Measurements from ENCODE around the gene EML2. TPM values are rescaled to one million over a fixed set of nuclear protein-coding genes. Genes with fewer than 3 reads are reported as not detected.

Gene EML2
- total and polyA plus RNA-seq, 2 donors from 2014 or later, result 36.6 to 93.8 TPM

DNA sequence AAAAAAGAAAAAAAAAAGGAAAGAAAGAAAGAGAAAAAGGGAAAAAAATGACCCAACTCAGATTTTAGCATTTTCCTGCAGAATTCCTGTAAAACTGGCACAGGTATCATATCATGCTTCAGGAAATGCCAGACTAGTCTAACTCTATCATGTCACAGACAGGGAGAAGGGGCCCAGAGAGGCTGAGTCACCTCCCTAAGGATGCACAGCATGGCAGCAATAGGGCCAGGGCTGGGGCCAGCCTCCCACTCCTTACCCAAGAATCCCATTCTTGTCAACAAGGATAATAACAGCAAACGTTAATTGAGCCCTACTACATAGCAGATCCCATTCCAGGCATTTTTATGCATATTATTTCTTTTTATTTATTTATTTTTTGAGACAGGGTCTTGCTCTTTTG, 45.7 kb downstream of the EML2 start:
- H3K27me3 ChIP-seq (ENCODE audit: control insufficient read depth, insufficient read depth, low read length), result peaks cover 19% of the 10 kb centered on the region

DNA sequence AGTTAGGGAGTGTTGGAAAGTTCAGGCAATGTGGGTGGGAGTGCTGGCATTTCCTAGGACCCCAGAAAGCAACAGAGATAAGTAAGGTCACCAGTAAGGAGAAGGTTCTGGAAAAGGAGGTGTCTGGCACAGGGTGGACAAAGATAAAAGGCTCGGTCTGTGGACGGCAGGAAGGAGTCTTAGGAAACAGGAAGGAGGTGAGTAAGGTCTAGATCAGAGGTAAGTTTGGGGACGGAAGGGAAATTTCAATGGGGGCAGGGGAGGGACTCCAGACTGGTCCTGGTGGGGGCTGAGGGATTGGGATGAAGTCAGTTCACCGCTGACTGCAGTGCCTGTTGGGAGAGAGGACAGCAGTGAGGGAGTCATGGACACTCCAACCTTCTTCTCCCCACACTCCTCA, 46.8 kb downstream of the EML2 start:
- no peak for TF ChIP-seq CTCF (IDR thresholded peaks at IDR 0.05; ENCODE audit: borderline replicate concordance, extremely low read depth, insufficient read depth)
- no peak for FAIRE-seq
- no peak overlapping the region for H3K9ac ChIP-seq (ENCODE audit: low read length in 3 of 3)
- H3K4me1 ChIP-seq (ENCODE audit: control insufficient read depth in 2 of 3, insufficient read depth in 2 of 3, low read depth in 1 of 3, low read length in 3 of 3), result peaks cover 0 to 4% (median 1%) of the 10 kb centered on the region in 3 donors
- no peaks in the 10 kb centered on the region for H3K36me3 ChIP-seq (ENCODE audit: control insufficient read depth in 2 of 3, insufficient read depth in 3 of 3, low read length in 3 of 3)
- DNase-seq, result no peak
- intact Hi-C loops (cut with DNase I), result no loop called here
- no peak overlapping the region for H3K4me3 ChIP-seq (ENCODE audit: low read length in 3 of 3)
- H3K27me3 ChIP-seq (ENCODE audit: control insufficient read depth, insufficient read depth, low read length), result peaks cover 9% of the 10 kb centered on the region
- peak overlapping the region in 1 of 2 donors; percentile 68 for H3K27ac ChIP-seq (ENCODE audit: low read depth in 2 of 2, low read length in 2 of 2)
- no peaks in the 10 kb centered on the region for H3K9me3 ChIP-seq (ENCODE audit: control insufficient read depth in 2 of 3, insufficient read depth in 1 of 3, low read length in 3 of 3)

More for the DNA sequence above, 45.7 kb downstream of the EML2 start:
- intact Hi-C loops (cut with DNase I), result no loop called here
- Histone ChIP-seq H3K27ac (ENCODE audit: low read depth in 2 of 2, low read length in 2 of 2) (no peak overlapping the region), H3K9ac (ENCODE audit: low read length in 3 of 3) (no peak overlapping the region), H3K36me3 (ENCODE audit: control insufficient read depth in 2 of 3, insufficient read depth in 3 of 3, low read length in 3 of 3) (no peaks in the 10 kb centered on the region), H3K4me3 (ENCODE audit: low read length in 3 of 3) (no peak overlapping the region), H3K9me3 (ENCODE audit: control insufficient read depth in 2 of 3, insufficient read depth in 1 of 3, low read length in 3 of 3) (no peaks in the 10 kb centered on the region), H3K4me1 (ENCODE audit: control insufficient read depth in 2 of 3, insufficient read depth in 2 of 3, low read depth in 1 of 3, low read length in 3 of 3) (peaks cover 0 to 9% (median 7%) of the 10 kb centered on the region in 3 donors)
- TF ChIP-seq CTCF (IDR thresholded peaks at IDR 0.05; ENCODE audit: borderline replicate concordance, extremely low read depth, insufficient read depth), result no peak
- FAIRE-seq (no peak), DNase-seq (no peak)

DNA sequence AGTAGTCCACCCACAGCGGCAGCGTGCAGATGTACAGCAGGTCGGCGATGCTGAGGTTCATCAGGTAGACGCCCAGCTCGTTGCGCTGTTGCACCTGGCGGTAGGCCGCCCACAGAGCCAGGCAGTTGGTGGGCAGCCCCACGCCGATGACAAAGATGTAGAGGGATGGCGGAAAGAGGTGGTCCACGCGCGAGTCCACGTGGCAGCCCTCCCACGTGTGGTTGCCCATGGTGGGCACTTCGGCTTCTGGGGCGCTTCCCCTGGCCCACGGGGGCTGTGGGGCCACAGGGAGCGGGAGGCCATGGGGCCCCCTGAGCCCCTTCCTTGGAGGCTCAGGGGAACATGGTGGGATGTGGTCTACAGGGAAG, 47.6 kb downstream of the EML2 start:
- intact Hi-C loops (cut with DNase I), result no loop called here
- H3K9me3 ChIP-seq (ENCODE audit: control insufficient read depth in 2 of 3, insufficient read depth in 1 of 3, low read length in 3 of 3), result no peaks in the 10 kb centered on the region
- H3K27me3 ChIP-seq (ENCODE audit: control insufficient read depth, insufficient read depth, low read length), result peaks cover 4% of the 10 kb centered on the region
- H3K9ac ChIP-seq (ENCODE audit: low read length in 3 of 3), result no peak overlapping the region
- no peak for TF ChIP-seq CTCF (IDR thresholded peaks at IDR 0.05; ENCODE audit: borderline replicate concordance, extremely low read depth, insufficient read depth)
- no peaks in the 10 kb centered on the region for H3K36me3 ChIP-seq (ENCODE audit: control insufficient read depth in 2 of 3, insufficient read depth in 3 of 3, low read length in 3 of 3)
- FAIRE-seq (no peak), DNase-seq (no peak)
- H3K27ac ChIP-seq (ENCODE audit: low read depth in 2 of 2, low read length in 2 of 2), result no peak overlapping the region
- peaks cover 0 to 2% (median 0%) of the 10 kb centered on the region in 3 donors for H3K4me1 ChIP-seq (ENCODE audit: control insufficient read depth in 2 of 3, insufficient read depth in 2 of 3, low read depth in 1 of 3, low read length in 3 of 3)
- H3K4me3 ChIP-seq (ENCODE audit: low read length in 3 of 3), result no peak overlapping the region

DNA sequence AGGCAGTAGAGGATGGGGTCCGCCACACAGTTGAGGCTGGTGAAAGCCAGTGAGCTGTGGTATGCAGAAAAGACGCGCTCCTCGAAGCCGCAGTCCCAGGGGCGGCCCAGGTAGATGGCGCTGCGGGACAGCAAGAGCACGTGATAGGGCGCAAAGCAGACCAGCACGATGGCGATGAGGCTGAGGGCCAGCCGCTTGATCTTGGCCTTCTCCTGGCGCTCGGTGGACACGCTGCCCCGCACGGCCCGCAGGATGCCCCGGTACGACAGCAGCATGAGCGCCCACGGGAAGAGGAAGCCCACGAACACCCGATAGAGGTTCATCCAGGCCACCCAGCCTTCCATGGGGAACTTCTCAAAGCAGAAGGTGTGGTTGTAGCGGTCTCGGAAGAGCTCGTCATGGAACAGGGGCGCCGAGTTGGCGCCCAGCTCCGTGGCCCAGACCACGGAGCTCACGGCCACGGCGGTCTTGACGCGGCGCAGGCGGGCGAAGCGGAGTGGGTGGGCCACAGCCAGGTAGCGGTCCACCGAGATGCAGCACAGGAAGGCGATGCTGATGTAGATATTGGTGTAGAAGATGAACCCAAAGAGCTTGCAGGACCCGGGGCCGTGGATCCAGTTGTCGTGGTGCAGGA, 48.1 kb downstream of the EML2 start:
- FAIRE-seq, result no peak
- intact Hi-C loops (cut with DNase I), result no loop called here
- Histone ChIP-seq H3K27me3 (ENCODE audit: control insufficient read depth, insufficient read depth, low read length) (peaks cover 4% of the 10 kb centered on the region), H3K9ac (ENCODE audit: low read length in 3 of 3) (no peak overlapping the region), H3K9me3 (ENCODE audit: control insufficient read depth in 2 of 3, insufficient read depth in 1 of 3, low read length in 3 of 3) (no peaks in the 10 kb centered on the region), H3K4me3 (ENCODE audit: low read length in 3 of 3) (no peak overlapping the region), H3K4me1 (ENCODE audit: control insufficient read depth in 2 of 3, insufficient read depth in 2 of 3, low read depth in 1 of 3, low read length in 3 of 3) (peaks cover 0 to 2% (median 0%) of the 10 kb centered on the region in 3 donors), H3K36me3 (ENCODE audit: control insufficient read depth in 2 of 3, insufficient read depth in 3 of 3, low read length in 3 of 3) (no peaks in the 10 kb centered on the region), H3K27ac (ENCODE audit: low read depth in 2 of 2, low read length in 2 of 2) (no peak overlapping the region)
- TF ChIP-seq CTCF (IDR thresholded peaks at IDR 0.05; ENCODE audit: borderline replicate concordance, extremely low read depth, insufficient read depth), result peak; percentile 59
- DNase-seq, result peak in 4 of 5 donors; percentile 59 to 81 (median 69)
